ENCODE data around the gene PXYLP1. TPM values are rescaled to one million over a fixed set of nuclear protein-coding genes. Genes with fewer than 3 reads are reported as not detected.
"Not testable (repeated sequence)": the region's sequence is repeated elsewhere in the genome, so short reads cannot be mapped to it uniquely, and the experiment has no call there.

Gene PXYLP1
- total and polyA plus RNA-seq, 10 of the 15 experiments (the other 5 are each of a cell fraction or from before 2014, with no cell fraction given) = 0.06 to 1.7 (median 0.35) TPM

GRCh38 chr3:141300426-141300825 lies 68.8 kb downstream of the PXYLP1 start:
- H3K9me3 ChIP-seq (replicated peaks; ENCODE audit: control insufficient read depth, insufficient read depth, low read length); H3K4me1 ChIP-seq (ENCODE audit: control insufficient read depth, insufficient read depth, low read length); H3K36me3 ChIP-seq (ENCODE audit: control insufficient read depth in 2 of 2, insufficient read depth in 2 of 2, low read length in 1 of 2); ATAC-seq; H3K9ac ChIP-seq (ENCODE audit: control insufficient read depth, insufficient read depth, low read length); H3K79me2 ChIP-seq (ENCODE audit: control insufficient read depth, insufficient read depth, low read length); H2AFZ ChIP-seq (ENCODE audit: control insufficient read depth, low read depth, low read length); DNase-seq (ENCODE audit: low read depth, low spot score); POLR2A ChIA-PET; H3K4me3 ChIP-seq; FAIRE-seq; H3K27ac ChIP-seq (ENCODE audit: control insufficient read depth, insufficient read depth); intact Hi-C loops (cut with micrococcal nuclease; ENCODE audit: unreplicated experiment); H3K27me3 ChIP-seq (replicated peaks in 1 of 2; ENCODE audit: control insufficient read depth in 2 of 2, insufficient read depth in 2 of 2, low read length in 1 of 2); BruUV-seq (replicated peaks); H4K20me1 ChIP-seq (ENCODE audit: control insufficient read depth, insufficient read depth); H3K4me2 ChIP-seq (ENCODE audit: control insufficient read depth, insufficient read depth): not testable (repeated sequence)
- ChIA-PET SMC1A (ENCODE audit: uncharacterized antibody, unreplicated experiment) (interaction anchor here (17.9 kb wide), 1 partner anchor 157 kb away, joined by 405 read pairs; no protein-coding TSS in a partner anchor), RAD21 (ENCODE audit: unreplicated experiment) (interaction anchor here (0.6 to 11.1 kb wide), 4 partner anchors 11 to 1647 kb away, joined by 3 to 164 read pairs (median 4); no protein-coding TSS in a partner anchor), CTCF (interaction anchor here (4.3 to 20.6 kb wide), 4 partner anchors 60 to 259 kb away, joined by 31 to 642 read pairs (median 76); no protein-coding TSS in a partner anchor)
- 60% methylated on average over 7 of the region's 7 CpGs for WGBS (ENCODE audit: insufficient coverage, insufficient replicate concordance, low lambda C conversion rate, missing lambda C conversion rate)
- in situ Hi-C loops (cut with MboI) = loop anchor here (10.0 kb wide), 1 partner anchor 344 kb away; no protein-coding TSS in a partner anchor

- ChIA-PET CTCF (interaction anchor here (0.7 to 20.6 kb wide), 25 partner anchors 10 to 678 kb away, joined by 3 to 642 read pairs (median 4); partner anchors contain the start of gene PXYLP1), RAD21 (ENCODE audit: unreplicated experiment) (interaction anchor here (0.5 to 11.1 kb wide), 11 partner anchors 9 to 346 kb away, joined by 3 to 164 read pairs (median 5); partner anchors contain the start of gene PXYLP1), SMC1A (ENCODE audit: uncharacterized antibody, unreplicated experiment) (interaction anchor here (1.1 to 17.9 kb wide), 12 partner anchors 8 to 258 kb away, joined by 3 to 405 read pairs (median 8); no protein-coding TSS in a partner anchor), POLR2A (interaction anchor here (1.4 kb wide), 1 partner anchor 58 kb away, joined by 5 read pairs; no protein-coding TSS in a partner anchor)
- no peak for DNase-seq (ENCODE audit: low read depth, low spot score)
- 25% methylated on average over 7 of the region's 7 CpGs for WGBS (ENCODE audit: insufficient coverage, insufficient replicate concordance, low lambda C conversion rate, missing lambda C conversion rate)
- no peak overlapping the region for H3K4me3 ChIP-seq
- no peaks in the 10 kb centered on the region for H3K36me3 ChIP-seq (ENCODE audit: control insufficient read depth in 2 of 2, insufficient read depth in 2 of 2, low read length in 1 of 2)
- no peaks in the 10 kb centered on the region for H3K27me3 ChIP-seq (replicated peaks in 1 of 2; ENCODE audit: control insufficient read depth in 2 of 2, insufficient read depth in 2 of 2, low read length in 1 of 2)
- in situ Hi-C loops (cut with MboI) = loop anchor here (10.0 kb wide), 1 partner anchor 342 kb away; no protein-coding TSS in a partner anchor
- 0 out of 3 replicates have a peak, but pooled peaks have one; percentile 7 for ATAC-seq
- H3K27ac ChIP-seq (ENCODE audit: control insufficient read depth, insufficient read depth) = no peak overlapping the region
- no TSS peak for BruUV-seq (replicated peaks)
- no peaks in the 10 kb centered on the region for H3K79me2 ChIP-seq (ENCODE audit: control insufficient read depth, insufficient read depth, low read length)
- no peaks in the 10 kb centered on the region for H3K9me3 ChIP-seq (replicated peaks; ENCODE audit: control insufficient read depth, insufficient read depth, low read length)
- H3K9ac ChIP-seq (ENCODE audit: control insufficient read depth, insufficient read depth, low read length) = no peak overlapping the region
- no peak overlapping the region for H3K4me2 ChIP-seq (ENCODE audit: control insufficient read depth, insufficient read depth)
- intact Hi-C loops (cut with micrococcal nuclease; ENCODE audit: unreplicated experiment) = loop anchor here (1.0 to 2.0 kb wide), 4 partner anchors 58 to 258 kb away; partner anchors contain the start of gene PXYLP1
- H3K4me1 ChIP-seq (ENCODE audit: control insufficient read depth, insufficient read depth, low read length) = peaks cover 8% of the 10 kb centered on the region
- TF ChIP-seq RAD21 (IDR thresholded peaks at IDR 0.05; ENCODE audit: insufficient read depth, low read depth, low read length) (peak; percentile 31), CTCF (IDR thresholded peaks at IDR 0.05 in 2 of 3, conservative IDR thresholded peaks at IDR 0.05 in 1 of 3; ENCODE audit: control insufficient read depth in 2 of 3, extremely low read depth in 1 of 3, insufficient read depth in 1 of 3, low read depth in 3 of 3, low read length in 3 of 3) (no peak)
- no peak for FAIRE-seq
- H2AFZ ChIP-seq (ENCODE audit: control insufficient read depth, low read depth, low read length) = no peak overlapping the region
- no peaks in the 10 kb centered on the region for H4K20me1 ChIP-seq (ENCODE audit: control insufficient read depth, insufficient read depth)
Measured at GRCh38 chr3:141302364-141303141, 70.9 kb downstream of the PXYLP1 start.

All from GM12878 (cell line).